C4-2B (cell line): ENCODE data around the gene NID2.

Source experiments
- CTCF ChIP-seq: fragments of 450-650 bp; conservative IDR thresholded peaks from 2 replicates; pipeline ENCODE4 v1.5.1; 2017; ENCODE audit warnings: mild to moderate bottlenecking
- ZFX ChIP-seq: fragments of 450-650 bp; IDR thresholded peaks from 2 replicates; pipeline ENCODE4 v1.6.1; 2017

GRCh38 chr14:51978681-51979085 is 90.2 kb downstream of the NID2 start:
- TF ChIP-seq CTCF: no peak
- TF ChIP-seq ZFX: no peak
